ENCODE results near the gene PPP1R14D.
"Not testable (repeated sequence)": the region's sequence is repeated elsewhere in the genome, so short reads cannot be mapped to it uniquely, and the experiment has no call there.

Gene PPP1R14D, protein sequence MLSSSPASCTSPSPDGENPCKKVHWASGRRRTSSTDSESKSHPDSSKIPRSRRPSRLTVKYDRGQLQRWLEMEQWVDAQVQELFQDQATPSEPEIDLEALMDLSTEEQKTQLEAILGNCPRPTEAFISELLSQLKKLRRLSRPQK

GRCh38 chr15:40828447-40829036 is at the start of gene PPP1R14D:
Gene PPP1R14D, minus strand, starts transcription at chr15:40828708. Its CDS starts 67 bp downstream, at chr15:40828641.
- DNase-seq (ENCODE audit: low spot score) = no peak

- no peak for DNase-seq (ENCODE audit: low spot score)
Measured at GRCh38 chr15:40877694-40878093, 49.2 kb upstream of the PPP1R14D start.

DNA sequence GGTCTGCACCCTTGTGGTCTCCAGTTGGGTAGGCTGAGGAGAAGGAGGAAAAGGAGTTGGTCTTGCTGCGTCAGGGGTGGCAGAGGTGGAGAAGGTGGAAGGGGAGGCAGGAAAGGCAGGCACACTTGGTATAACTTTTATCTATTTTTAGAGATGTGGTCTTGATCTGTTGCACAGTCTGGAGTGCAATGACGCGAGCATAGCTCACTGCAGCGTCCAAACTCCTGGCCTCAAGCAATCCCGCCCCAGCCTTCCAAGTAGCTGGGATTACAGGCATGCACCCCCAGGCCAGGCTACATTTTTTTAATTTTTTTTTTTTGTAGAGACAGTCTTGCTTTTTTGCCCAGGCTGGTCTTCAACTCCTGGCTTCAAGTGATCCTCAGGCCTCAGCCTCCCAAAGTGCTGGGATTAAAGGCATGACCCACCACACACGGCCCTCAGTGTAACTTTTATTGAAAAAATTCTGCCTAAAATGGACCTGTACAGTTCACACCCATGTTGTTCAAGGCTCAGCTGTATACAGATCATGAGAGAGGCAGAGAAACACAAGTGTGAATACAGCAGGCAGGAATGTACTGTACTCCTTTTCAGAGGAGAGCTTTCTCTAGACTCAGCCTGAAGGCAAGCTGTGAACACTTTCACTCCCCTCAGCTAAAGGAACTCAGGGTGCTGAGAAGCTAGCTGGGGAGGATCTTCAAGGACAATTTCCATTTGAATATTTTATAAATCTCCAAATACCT is 47.7 kb upstream of the PPP1R14D start:
- no peak for DNase-seq (ENCODE audit: low spot score)

DNA sequence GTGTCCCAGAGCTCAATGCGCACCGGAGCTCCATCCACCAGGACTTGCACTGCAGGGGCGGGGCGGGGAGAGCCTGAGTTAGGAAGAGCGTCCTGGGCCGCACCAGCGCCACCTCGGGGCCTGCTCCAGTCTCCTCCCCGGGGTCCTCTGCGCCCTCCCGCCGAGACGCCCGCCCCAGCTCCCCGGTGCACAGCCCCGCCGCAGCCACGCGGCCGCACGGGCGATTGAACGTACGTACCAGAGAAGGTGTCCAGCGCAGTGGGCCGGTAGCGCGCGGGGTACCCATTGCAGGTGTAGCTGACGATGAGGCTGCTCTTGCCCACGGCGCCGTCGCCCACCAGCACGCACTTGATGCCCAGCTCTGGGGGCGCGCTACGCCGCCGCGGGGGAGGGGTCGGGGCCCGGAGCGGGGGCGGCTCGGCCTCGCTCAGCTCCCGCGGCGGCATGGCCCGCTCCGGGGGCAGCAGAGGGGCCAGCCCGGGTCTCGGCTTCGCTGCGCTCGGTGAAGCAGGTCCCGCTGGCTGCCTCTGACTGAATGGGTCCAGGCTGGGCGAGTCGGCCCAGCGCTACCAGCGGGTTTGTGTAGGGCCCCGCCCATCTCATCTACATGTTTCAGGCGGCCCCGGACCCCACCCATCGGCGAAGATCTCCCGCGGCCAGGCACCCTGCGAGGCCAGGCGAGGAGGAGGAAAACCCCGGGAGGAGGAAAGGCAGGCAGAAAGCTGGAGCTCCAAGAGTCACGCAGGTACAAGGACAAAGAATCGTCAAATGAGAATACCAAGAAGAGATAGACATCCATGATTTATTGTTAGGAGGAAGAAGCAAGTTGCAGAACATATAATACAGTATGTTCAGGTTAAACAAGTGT is 45.4 kb upstream of the PPP1R14D start, which contains the start of gene RHOV:
RHOV (minus strand) TSS at position 541 of the 868 bp plus-strand sequence; CDS start at position 446, 95 bp downstream.
- DNase-seq (ENCODE audit: low spot score) = no peak

DNA sequence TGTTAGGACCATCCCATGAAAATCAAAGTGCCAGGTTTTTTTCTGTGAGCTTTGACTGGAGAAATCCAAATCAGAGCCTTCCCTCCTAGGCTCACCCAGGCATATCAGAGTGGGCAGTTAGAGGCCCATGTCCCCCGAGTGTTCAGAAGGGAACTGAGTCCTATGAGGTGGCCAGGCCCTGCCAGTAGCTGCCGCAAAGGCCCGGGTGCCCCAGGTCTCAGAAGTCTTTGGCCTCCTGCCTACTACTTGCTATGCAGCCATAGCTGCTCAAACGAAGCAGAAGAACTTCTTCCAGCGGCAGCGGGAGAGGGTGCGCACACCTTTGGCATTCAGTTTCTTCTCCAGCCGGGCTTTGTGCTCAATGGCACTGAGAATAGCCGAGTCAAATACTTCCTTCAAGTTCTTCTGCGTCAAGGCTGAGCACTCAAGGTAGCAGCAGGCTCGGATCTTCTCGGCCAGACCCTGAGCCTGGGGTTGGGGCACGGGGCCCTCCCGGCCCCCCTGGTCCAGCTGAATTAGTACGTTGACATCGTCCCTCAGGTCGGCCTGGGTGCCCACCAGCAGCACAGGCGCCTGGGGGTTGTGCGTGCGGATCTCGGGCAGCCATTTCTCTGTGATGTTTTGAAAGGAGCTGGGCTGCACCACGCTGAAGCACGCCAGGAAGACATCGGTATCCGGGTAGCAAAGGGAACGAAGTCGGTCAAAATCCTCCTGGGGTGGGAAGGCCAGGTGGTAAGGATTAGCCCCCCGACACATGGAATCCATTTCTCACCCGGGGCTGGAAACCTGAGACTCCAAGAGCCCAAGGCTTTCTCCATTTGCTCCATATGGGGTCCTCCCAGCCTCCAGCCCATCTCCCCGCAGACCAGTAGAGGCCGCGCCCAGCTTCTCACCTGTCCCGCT is 44.5 kb upstream of the PPP1R14D start:
- DNase-seq (ENCODE audit: low spot score) = no peak

DNA sequence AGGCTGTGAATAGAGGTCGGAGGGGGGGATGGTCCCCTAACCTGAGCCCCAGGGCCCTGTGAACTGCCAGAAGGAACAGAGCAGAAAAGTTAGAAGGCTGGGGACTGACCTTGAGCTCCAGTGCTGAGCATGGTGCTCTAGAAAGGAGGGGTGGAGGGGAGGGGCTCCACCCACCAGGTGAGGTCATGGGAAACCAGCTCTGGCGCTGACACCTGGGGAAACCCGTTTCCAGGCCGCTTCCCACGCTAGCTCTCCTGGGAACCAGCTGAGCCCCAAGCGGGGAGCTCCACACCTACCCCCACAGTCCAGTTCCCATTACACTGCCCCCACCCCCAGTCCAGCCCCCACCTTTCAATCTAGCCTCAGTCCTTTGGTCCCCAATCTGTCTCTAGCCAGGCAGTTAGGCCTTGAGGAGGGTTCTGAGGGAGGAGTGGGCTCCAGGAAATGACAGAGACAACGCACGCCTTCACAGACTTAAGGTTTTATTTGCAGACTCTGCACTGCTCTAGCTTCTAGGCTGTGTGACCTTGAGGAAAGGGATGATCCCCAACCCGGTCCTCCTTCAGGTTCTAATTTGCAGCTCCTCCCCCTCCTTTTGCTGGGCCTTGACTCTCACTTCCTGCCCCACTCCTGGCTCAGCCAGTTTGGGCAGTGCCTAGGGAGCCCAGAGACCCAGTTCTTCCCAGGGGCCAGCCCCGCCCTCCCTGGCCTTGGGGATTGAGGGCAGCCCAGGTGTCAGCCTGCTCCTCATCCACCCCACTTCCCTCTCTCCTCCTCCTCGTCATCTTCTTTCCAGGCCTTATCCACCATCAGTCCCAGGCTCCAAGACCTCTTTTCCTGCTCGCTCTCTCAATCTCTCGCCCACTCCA is 43.5 kb upstream of the PPP1R14D start:
- no peak for DNase-seq (ENCODE audit: low spot score)

DNA sequence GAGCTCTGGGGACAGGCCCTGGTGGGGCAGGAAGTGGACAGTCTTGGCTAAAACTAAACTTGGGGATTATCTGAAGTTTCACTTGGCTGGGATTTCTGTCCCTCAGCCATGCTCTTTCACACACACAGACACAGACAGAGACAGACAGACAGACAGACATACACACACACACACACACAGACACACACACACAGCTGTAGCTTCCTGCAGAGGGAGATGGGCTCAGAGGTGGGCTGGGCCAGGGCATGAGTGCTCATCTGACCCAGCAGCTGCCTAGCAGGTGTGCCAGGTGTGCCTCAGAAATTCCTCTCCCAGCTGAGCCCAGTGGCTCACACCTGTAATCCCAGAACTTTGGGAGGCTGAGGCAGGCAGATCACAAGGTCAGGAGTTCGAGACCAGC is 42.2 kb upstream of the PPP1R14D start:
- no peak for DNase-seq (ENCODE audit: low spot score)

DNA sequence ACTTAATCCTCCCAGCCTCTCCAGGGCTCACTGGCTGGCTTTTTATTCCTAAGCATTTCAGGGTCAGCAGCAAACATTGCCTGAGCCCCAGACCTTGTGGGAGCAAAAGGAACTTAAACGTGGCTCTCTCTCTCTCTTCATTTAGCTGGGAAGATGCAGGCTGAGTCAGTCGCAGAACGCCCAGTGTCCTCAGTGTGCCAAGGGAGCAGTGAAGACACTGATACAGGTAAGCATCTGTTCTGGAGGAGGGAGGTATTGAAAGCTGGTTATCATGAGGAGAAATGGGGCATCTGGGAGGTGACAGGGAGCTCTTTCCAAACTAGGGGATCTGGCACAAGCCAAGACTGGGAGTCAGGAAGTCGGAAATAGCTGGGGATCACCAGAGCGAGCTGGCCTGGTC is 41.2 kb upstream of the PPP1R14D start:
- no peak for DNase-seq (ENCODE audit: low spot score)

GRCh38 chr15:40867199-40867598 is 38.7 kb upstream of the PPP1R14D start:
- DNase-seq (ENCODE audit: low spot score) = no peak

DNA sequence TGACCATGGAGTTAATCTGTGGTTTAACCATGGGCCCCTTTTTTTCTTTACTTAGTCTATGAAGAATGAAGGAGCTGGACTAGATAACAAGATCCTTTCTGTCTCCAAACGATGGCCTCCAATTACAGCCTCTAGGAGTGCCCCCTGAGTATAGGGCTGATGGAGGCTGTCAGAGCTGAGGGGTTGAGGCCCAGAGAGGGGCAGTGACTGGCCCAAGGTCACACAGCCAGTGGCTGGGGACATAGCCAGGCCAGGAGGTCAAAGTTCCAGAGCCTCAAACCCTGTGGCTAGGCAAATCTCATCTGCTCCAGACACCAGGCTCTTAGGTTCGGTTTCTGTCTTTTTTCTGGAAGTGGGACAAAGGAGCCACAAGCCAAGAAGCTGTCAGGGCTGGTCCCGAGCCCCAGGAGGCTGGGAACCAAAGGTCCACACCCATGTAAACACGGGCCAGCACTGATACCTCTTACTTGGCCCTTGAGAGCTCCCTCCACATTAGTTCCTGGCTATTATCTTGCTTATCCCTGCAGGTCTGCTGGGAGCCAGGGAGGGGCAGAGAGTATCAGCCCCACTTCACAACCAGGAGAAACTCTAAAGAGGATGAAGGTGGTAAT is 35.3 kb upstream of the PPP1R14D start:
- DNase-seq (ENCODE audit: low spot score) = no peak

- not testable (repeated sequence) for DNase-seq (ENCODE audit: low spot score)
Measured at GRCh38 chr15:40861147-40861546, 32.6 kb upstream of the PPP1R14D start.

DNA sequence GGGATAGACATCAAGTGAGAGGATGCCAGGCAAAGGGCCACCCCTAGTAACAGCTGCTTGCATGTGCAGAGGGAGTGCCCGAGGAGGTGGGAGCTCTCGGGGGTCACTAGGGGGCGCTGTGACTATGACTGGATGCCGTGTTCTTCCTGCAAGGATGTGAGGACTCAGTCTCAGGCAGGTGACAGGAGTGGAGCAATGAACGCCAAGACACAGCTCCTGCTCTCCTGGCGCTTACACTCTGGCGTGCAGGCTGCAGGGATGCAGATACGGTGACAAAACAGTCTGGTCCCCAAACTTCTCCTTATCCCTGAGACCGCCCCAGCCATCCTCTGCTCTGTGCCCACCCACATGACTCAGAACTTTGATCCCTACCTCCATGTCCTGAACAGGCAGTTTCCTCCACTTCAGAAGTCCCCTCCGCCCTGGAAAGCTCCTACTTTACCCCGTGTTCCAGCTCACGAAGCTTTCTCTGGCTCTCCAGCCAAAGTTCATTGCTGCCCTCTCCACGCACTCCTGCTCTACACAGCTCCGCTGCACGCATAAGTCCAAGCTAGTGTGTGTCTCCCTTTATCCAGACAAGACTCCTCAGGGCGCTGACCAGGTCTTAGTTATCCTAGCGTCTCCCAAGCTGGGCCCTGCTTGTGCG is 30.8 kb upstream of the PPP1R14D start:
- DNase-seq (ENCODE audit: low spot score) = peak; percentile 71

- DNase-seq (ENCODE audit: low spot score) = no peak
Measured at GRCh38 chr15:40858706-40859105, 30.2 kb upstream of the PPP1R14D start.

GRCh38 chr15:40857601-40858341 is 29.3 kb upstream of the PPP1R14D start:
- peak; percentile 72 for DNase-seq (ENCODE audit: low spot score)

GRCh38 chr15:40856746-40857145 is 28.2 kb upstream of the PPP1R14D start:
- DNase-seq (ENCODE audit: low spot score) = no peak

- no peak for DNase-seq (ENCODE audit: low spot score)
Measured at GRCh38 chr15:40855706-40856234, 27.3 kb upstream of the PPP1R14D start.

- DNase-seq (ENCODE audit: low spot score) = no peak
Measured at GRCh38 chr15:40854161-40854560, 25.7 kb upstream of the PPP1R14D start.

- no peak for DNase-seq (ENCODE audit: low spot score)
Measured at GRCh38 chr15:40853241-40853890, 24.9 kb upstream of the PPP1R14D start.
